GM19238 (cell line): ENCODE results near the gene BDNF.

Experiments used
- DNase-seq: peaks from one replicate; pipeline ENCODE4 v3.0.0; 2011; ENCODE audit warnings: low spot score; ENCODE audit not compliant: insufficient read length

The BDNF gene

DNA sequence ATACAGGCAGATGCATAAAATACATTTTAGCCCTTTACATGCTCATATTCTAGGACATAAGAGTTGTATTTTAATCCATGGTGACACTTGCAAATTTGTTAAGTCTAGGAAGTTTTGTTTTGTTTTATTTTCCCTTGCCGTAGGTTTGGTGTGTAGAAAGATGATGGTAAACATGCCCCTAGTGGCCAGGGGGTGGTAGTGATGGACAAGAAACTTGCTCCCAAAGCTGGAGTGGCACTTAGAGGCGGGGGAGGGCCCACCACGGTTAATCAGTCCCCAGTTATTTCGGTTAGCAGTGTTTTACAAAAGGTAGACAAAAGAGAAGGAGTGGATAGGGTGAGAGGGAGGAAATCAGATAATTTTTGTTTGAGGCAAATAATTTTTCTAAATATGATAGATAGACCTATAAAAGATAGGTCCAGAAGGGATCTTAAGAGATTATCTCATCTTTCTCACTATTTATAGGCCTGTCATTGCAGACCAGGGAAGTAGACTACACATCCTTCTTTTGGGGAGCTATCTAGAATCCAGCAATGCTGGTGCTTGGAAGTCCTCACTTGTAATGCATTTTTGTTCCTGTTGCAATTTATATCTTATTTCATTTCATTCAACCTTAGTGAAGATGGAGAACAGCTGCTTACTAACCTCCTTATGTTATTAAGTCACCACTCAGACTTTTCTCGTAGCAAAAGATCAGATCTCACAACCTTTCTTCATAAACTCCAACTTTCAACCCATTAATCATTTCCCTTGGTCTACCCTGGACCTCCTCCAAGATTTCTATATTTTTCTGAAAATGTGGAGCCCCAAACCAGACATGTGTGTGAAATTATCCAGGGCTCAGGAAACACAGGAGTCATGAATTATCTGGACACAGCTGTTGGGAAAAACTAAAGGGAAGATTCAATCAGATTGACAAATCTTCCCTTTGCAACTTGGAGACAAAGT, 5.9 kb upstream of the BDNF start:
- peak; percentile 42 for DNase-seq

DNA sequence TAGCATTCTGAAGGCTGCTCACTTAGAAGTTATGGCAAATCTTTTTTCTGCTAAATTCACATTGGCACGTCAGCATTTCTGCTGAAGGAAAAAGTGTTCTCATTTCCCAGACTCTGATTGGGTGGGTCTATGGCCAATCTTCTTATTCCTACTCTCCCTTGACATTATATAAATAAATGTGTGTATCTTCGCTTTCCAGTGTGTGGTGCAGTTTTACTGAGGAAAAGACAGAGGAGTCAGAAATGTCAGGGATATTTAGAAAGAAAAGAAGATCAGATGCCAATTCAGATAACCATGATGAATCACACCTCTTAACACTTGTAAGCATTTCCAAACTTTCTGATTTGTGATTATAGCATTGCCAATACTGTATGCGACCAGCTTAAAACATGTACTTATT, 3.2 kb upstream of the BDNF start:
- DNase-seq, result no peak

DNA sequence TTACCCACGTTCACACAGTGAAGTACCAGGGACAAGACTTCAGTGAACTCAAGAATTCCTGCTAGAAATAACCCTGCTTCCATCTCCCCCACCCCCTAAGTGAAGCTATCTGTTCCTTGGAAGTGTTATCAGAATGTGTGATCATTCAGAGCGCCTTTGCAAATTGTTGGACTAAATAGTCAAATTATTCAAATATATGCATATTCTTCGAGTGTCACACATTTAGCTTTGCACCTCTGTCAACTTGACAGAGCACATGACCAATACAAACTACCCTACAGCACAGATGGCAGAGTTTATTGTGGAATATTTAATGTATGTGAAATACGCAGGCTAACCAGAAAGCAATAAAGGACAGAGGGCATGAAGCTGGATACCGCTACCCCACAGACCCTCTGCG, 2.6 kb upstream of the BDNF start:
- no peak for DNase-seq

DNA sequence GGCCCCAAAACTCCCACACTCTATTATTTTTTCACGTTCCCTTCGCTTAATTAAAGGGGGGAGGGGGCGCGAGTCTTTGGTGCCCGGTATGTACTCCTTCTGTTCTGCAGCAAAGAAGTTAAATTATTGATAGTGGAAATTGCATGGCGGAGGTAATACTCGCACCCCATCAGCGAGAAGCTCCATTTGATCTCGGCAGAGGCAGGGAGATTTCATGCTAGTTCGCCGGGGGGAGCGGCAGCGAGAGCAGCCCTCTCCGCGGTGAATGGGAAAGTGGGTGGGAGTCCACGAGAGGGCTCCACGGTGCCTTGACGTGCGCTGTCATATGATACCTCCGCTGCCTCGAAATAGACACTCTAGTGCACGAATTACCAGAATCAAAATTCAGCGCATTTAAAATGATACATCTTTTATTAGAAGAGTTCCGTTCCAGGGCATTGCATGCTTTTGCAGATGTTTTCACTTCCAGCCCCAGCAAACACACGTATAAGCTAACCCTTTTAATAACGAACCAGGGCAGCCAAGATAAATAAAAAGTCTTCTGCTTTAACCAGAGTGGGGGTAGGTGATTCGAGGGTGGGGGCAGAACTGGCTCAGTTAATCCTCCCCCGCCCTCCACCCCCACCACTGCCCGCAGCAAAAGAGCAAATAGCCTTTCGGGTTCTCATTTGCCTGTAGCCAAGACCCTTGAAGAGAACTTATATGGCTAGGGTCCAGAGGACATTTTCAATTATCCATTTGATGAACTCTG, 1.3 kb upstream of the BDNF start:
- no peak for DNase-seq

DNA sequence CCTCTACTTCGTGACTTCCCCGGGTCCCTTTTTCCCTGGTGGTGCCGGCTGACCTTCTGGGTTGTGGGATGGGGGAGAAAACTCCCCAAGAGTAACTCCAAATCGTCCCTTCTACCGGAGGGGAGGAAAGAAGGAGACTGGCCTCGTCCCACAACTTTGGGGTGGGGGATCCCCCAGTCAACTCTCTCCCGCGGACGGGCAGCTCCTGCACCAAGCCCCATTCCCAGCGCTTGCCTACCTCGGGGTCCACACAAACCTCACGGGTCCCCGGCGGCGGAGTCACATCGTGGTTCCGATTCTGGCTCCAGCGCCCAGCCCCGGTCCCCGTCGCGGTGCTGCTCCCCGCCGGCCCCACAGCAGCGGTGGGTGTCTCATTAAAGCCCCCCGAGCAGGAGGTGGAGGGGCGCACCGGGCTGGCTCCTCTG, 317 bp downstream of the BDNF start:
- DNase-seq, result no peak

DNA sequence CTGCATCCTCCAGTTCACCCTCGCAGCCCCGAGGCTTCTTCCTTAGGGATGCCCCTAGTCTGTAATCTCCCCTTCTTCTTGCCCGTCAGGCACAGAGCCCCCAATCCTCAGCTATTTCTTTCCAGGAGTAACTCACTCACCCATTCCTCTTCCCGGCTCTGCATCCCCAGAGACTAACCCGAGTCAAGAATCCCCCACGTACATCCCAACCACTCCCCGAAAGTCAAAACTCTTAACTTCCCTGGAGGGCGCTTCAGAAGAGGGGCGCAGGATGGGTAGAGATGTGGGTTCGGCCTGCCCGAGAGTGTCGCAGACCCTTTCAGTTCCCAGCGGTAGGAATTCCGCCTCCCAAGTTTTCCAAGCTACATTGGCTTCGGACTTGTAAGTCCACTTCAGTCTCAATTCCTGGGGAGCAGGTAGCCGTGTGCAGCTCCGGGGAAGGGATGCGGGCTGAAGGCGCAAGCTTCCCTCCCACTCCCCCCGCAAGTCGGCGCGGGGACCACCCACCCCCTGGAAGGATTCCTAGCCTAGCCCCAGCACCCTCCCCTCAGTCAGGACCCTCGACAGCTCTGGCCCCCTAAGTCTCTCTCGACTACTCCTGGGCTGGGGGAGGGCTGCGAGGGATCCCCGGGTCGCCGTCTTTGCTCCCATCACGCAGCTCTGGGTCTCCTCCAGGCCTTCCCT, 871 bp downstream of the BDNF start:
- DNase-seq, result no peak

DNA sequence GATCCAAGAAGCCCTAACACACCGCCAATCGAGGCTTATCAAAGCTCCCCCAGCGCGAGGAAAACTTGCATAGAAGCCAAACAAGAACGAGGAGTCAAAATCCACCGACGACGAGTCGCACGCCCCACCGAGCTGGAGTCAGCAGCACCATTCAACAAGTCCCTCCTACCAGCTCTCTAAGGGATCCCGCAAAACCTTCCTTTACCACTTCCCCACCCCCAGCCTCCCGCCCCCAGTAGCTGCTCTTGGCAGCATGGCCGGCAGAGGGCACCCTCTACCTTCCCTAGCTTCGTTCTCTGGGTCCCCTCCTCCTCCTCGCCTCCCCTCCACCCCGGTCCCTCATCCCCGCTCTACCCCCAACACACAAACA, 1.4 kb downstream of the BDNF start:
- peak; percentile 53 for DNase-seq

DNA sequence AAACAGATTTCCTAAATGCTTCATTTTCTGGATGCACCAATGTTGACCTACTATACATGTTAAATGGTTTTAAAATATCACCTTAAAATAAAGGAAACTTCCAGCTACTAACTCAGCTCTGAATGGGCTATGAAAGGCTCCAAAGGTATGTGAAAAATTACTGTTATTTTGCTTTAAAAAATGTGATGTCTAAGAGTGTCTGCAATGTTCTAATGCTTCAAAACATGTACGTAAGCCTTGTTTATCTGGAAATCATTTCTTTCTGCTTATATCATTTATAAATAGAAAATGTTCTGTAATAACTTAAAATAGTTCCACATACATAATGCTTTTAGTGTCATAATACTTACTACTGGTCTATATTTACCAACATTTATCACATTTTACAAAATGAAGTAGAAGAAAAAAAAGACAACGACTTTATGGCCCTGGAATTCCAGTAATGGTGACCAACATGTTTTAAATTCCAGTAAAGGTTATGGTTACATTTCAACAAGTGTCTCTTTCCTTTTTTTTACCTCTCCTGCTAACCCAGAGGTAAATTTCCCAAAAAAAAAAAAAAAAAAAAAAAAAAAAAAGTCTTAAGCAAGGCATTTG, 2.5 kb downstream of the BDNF start:
- no peak for DNase-seq

DNA sequence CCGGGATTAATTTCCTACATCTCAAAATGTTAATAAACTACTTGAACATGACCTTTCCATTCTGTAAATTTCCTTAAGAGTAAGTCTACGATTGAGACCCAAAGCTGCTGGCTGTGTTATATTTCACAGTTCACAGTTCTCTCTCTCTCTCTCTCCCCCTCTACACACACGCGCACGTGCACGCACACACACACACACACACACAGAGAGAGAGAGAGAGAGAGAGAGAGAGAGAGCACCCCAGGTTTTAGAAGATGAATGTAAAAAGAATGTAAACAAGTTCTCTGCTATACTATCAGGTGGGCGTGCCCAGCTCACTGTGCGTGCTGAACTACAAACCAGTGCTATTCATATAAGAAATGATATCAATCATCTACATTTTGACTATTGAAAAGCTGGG, 3.3 kb downstream of the BDNF start:
- no peak for DNase-seq

DNA sequence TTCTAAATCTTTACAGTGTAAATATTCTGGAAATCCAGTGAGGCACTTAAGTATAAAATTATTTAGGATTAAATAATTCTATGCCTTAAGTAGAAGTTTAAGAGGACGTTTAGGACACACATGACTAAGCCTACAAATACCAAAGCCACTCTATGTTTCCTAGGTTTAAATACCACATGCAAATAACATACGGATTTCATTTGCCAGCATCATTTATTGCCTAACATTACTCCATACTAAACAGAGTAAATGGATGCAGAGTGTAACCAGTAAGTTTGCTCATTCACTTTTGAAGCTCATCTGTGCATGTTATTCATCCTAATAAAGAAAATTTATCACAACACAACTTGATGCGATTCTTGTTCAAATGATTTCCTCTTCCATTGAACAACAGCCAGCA, 4.1 kb downstream of the BDNF start:
- no peak for DNase-seq

DNA sequence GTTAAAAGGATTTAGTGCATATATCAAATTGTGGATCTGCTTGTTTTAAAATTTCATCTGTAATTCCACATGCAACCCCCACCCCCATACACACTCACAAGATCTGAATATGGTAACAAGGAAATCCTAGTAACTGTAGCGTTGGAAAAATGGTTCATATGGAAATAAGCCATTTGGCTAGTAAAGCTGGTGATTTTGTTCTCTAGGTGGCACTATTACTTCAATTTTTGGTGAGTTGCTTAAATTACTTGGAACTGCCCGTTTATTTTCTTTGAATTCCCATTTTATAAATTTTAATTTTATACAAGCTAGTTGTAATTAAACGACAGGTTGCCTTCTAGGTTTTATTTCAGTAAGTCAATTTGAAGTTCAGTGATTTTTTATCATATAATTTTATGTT, 5.3 kb downstream of the BDNF start:
- no peak for DNase-seq

DNA sequence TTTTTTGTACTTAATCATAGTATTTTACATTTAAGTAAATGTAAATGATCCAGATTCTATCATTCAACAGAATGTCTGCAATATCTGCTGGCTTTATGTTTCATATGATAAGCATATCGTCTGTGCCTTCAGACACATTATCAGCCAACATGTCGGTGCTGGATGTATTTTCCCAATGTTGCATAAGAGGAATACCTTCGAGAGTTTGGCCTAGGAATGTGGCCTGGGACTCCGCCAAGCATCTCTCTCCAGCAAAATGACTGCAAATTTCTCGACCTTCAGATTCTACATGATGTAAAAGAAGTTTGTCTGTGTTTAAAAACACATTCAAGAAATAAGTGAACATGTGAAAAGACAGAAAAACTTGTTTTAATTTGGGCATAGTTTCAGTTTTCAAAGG, 6.9 kb downstream of the BDNF start:
- DNase-seq, result no peak

DNA sequence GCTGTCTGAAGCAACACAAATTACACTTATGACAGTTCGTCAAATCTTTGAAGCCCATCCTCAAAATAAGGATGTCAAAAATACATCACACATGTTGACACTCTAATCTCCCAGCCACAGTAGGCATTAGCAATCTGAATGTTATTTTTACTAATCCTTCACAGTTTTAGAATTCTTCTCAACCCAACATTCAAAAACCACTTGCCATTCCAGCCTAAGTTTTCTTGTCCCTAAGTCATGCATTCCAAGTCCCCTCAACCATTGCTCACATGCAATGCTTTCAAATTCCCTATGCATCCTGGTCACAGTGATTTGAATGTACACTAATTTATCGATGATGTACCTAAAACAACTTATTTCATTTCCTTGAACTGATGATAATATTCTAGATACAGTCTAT, 7.5 kb downstream of the BDNF start:
- no peak for DNase-seq

DNA sequence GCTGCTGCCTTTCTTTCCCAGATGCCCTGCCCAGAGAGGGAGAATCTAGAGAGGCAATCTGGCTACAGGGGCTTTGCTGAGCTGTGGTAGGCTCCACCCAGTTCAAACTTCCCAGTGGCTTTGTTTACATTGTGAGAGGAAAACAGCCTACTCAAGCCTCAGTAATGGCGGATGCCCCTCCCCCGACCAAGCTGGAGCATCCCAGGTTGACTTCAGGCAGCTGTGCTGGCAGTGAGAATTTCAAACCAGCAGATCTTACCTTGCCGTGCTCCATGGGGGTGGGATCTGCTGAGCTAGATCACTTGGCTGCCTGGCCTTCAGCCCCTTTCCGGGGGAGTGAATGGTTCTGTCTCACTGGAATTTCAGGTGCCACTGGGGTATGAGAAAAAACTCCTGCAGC, 12.2 kb downstream of the BDNF start:
- DNase-seq, result no peak

DNA sequence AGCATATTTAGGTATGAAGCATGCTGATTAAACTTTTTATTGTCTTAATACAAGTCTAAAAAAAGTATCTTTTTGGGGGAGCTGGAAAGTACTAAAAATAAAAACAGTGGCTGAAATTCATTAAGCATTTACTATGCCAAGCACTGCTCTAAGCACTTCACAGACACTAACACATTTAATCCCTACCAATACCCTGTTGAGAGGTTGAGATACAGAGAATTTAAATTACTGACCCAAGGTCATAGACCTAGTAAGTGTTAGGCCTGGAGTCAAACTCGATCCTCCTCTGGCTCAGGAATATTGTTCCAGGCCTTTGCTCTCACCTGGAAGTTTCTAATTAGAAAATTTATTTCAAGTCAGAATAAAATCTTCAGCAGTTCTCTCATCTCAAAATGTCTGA, 18.6 kb downstream of the BDNF start:
- no peak for DNase-seq

DNA sequence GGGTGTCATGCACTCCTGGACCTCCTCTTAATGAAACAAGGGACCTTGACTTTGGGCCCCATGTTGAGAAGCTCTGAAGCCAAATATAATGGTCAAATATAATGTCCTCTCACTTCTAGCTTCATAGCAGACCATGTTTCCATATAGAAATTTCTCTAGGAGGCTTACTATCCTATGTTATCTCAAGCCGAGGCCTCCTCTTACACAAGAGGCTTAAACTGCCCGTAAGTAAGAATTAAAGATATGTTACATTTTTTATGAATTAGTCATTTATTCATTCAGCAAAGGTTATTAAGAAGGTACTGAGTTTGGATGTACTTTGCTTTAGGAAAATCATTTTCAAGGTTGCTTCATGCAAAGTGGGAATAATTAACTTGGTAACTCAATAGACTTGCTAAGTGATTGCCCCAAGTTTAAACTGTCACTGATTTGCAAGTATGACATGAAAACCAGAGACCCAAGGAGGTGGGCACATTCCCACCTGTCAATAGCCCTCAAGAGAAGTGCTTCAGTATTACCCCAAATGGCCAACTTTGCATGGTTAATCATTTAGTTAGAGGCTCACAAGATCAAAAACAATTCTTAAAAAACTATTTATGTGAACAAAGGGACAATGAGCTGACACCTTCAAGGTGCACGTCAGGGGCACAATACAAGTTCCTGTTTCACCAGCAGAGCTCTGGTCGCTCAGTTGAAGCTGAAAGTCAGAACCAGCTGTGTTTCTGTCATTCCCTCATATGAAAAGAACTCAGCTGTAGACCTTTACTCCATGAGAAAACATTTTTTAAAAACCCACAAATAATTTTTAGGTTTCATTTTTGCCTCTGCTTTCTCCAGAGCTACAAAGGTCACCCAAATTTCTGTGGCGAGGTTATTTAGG, 20.9 kb downstream of the BDNF start:
- no peak for DNase-seq

DNA sequence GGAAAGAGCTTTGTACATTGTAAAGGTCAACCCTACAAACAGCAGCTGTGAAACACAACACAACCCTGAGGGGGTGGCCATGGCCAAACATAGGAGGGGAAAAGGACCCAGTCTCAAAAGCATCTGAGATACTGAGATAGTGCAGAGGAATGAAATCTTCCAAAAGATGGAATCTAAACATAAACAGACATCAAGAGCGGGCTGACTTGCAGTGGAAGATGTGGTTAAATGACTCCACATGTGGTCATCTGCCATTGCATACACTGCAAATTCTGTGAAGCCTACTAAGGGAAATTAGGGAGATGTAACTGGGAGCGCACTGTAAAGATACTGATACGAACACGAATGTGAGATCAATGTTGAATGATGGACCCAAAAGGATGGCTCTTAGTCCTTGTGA, 22.0 kb downstream of the BDNF start:
- no peak for DNase-seq

DNA sequence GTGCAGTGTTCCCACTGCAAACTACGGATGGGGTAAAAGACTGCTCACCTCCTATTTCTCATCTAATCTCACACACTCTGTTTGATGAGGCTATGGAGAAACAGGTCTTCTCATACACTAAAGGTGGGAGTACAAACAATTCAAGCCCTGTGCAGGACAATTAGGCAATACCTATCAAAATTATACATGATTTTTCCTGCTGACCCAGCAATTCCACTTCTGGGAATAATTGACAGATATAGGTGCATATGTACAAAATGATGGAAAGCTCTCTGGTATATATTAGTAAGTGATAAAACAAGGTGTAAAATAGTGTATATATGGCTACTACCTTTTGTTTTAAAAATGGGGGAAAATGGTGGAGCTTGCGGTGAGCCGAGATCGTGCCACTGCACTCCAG, 23.1 kb downstream of the BDNF start:
- no peak for DNase-seq

DNA sequence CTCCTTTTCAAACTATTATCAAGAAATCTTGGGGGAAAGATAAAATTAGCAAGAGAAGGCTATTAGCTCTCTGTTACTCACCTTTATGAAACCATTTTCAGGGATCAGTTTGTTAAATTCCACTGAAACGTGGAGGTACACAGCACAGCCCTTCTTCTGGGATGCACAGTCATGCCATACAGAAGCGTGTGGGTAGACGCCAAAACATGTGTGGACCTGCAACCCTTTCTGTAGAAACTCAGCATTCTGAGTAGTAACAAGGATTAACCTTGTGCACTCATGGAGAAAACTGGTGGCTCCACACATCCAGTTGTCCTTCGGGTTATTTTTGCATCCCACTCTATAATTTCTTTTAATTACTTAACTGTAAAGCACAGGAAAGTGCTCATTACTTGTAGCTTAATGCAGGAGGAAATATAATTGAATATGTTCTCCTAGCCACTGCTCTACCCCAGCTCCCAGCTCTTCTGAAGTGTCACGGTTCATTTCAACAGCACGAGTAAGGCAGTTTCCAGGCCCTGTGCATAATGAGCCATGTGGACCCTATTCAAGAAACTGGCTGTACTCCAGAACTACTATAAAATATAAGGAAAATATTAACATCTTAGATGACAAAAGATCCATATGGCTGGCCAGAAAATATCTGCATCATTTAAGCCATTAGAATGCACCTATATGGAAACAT, 26.1 kb downstream of the BDNF start:
- DNase-seq, result no peak

DNA sequence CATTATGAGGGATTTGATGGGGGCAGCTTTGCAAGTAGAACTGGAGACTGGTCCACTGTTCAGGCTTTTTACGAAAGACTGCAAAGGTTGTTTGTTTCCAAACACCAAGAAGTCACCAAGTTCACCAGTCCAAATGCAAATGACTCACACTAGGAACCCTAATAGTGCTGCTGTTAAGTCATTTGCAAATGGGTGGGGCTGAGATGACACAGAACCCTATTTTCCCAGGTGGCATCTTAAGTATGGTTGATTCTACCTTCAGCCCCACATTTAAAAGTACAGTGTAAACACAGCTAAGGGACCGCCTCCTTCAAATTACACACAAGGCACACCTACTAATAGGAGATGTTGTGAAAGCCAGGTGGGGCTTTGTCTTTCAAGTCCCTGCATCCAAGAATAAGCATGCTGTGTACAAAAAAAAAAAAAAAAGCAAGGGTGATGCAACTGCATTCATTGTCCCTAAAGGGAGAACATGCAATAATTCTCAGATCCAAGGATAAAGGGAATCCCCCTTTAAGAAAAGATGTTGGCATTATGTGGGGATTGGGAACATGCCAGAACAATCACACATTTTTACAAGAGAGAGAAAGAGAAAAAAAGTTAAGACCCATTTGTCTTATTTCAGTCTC, 27.3 kb downstream of the BDNF start:
- no peak for DNase-seq
